H7 (cell line): ENCODE data around the gene ADCY5. TPM values are rescaled to one million over a fixed set of nuclear protein-coding genes. Genes with fewer than 3 reads are reported as not detected.

Experiments
- DNase-seq: peaks from one replicate; pipeline ENCODE4 v3.0.0; 2012
- H3K27me3 ChIP-seq: 2 replicates; pipeline ENCODE4 v1.6.0; 2011; ENCODE audit warnings: mild to moderate bottlenecking, low read length; ENCODE audit not compliant: control insufficient read depth, insufficient read depth
- H3K36me3 ChIP-seq: replicated peaks from 2 replicates; pipeline ENCODE4 v1.5.1; 2011; ENCODE audit warnings: low read length; ENCODE audit not compliant: control insufficient read depth, insufficient read depth
- H3K4me3 ChIP-seq: 2 replicates; pipeline ENCODE4 v1.5.1; 2011; ENCODE audit warnings: low read depth, mild to moderate bottlenecking, control low read depth, low read length, moderate library complexity; ENCODE audit not compliant: insufficient read depth
- total RNA-seq: library from RNA; depleted of rRNA; stranded (reverse); fragments of >200 nt; shearing (Covaris generic); gene quantifications from 2 replicates; pipeline ENCODE4 v1.2.3, GENCODE V29; 2014

ADCY5 gene
- total RNA-seq, 1 experiment from 2014 or later, result 2.4 TPM

- Histone ChIP-seq H3K36me3 (no peaks in the 10 kb centered on the region), H3K4me3 (no peak overlapping the region), H3K27me3 (no peaks in the 10 kb centered on the region; the same call in 1 of the 2 replicates)
- no peak for DNase-seq
These were observed 28.3 kb upstream of the ADCY5 start for GRCh38 chr3:123476967-123477750.

- H3K36me3 ChIP-seq, result no peaks in the 10 kb centered on the region
- DNase-seq, result no peak
- H3K27me3 ChIP-seq, result no peaks in the 10 kb centered on the region; the same call in 1 of the 2 replicates
- H3K4me3 ChIP-seq, result no peak overlapping the region
These were observed 26.9 kb upstream of the ADCY5 start for GRCh38 chr3:123475786-123476185.

GRCh38 chr3:123471106-123471505, 22.2 kb upstream of the ADCY5 start:
- H3K27me3 ChIP-seq, result no peaks in the 10 kb centered on the region
- H3K4me3 ChIP-seq, result no peak overlapping the region
- no peaks in the 10 kb centered on the region for H3K36me3 ChIP-seq
- no peak for DNase-seq

- no peaks in the 10 kb centered on the region for H3K27me3 ChIP-seq
- H3K4me3 ChIP-seq, result no peak overlapping the region
- no peaks in the 10 kb centered on the region for H3K36me3 ChIP-seq
- peak; percentile 5 for DNase-seq
These were observed 20.6 kb upstream of the ADCY5 start for GRCh38 chr3:123469323-123469995.

GRCh38 chr3:123467046-123467445, 18.2 kb upstream of the ADCY5 start:
- no peaks in the 10 kb centered on the region for H3K36me3 ChIP-seq
- DNase-seq, result no peak
- no peak overlapping the region for H3K4me3 ChIP-seq
- no peaks in the 10 kb centered on the region for H3K27me3 ChIP-seq

- Histone ChIP-seq H3K27me3 (no peaks in the 10 kb centered on the region), H3K4me3 (no peak overlapping the region), H3K36me3 (no peaks in the 10 kb centered on the region)
- DNase-seq, result no peak
These were observed 15.3 kb upstream of the ADCY5 start for GRCh38 chr3:123464211-123464610.

GRCh38 chr3:123459862-123460261, 11.0 kb upstream of the ADCY5 start:
- H3K27me3 ChIP-seq, result no peaks in the 10 kb centered on the region
- no peak overlapping the region for H3K4me3 ChIP-seq
- DNase-seq, result no peak
- H3K36me3 ChIP-seq, result no peaks in the 10 kb centered on the region

- H3K36me3 ChIP-seq, result no peaks in the 10 kb centered on the region
- H3K4me3 ChIP-seq, result no peak overlapping the region
- DNase-seq, result no peak
- no peaks in the 10 kb centered on the region for H3K27me3 ChIP-seq
These were observed 9.4 kb upstream of the ADCY5 start for GRCh38 chr3:123458255-123458654.

GRCh38 chr3:123457841-123458240, 9.0 kb upstream of the ADCY5 start:
- H3K27me3 ChIP-seq, result no peaks in the 10 kb centered on the region
- DNase-seq, result peak; percentile 50
- no peaks in the 10 kb centered on the region for H3K36me3 ChIP-seq

GRCh38 chr3:123453675-123454074, 4.8 kb upstream of the ADCY5 start:
- DNase-seq, result no peak
- no peaks in the 10 kb centered on the region for H3K36me3 ChIP-seq
- no peak overlapping the region for H3K4me3 ChIP-seq
- peaks cover 21% of the 10 kb centered on the region for H3K27me3 ChIP-seq

More at GRCh38 chr3:123457841-123458240, 9.0 kb upstream of the ADCY5 start:
- no peak overlapping the region for H3K4me3 ChIP-seq

GRCh38 chr3:123451186-123451585, 2.3 kb upstream of the ADCY5 start:
- DNase-seq, result no peak
- H3K27me3 ChIP-seq, result peaks cover 43% of the 10 kb centered on the region
- no peaks in the 10 kb centered on the region for H3K36me3 ChIP-seq
- no peak overlapping the region for H3K4me3 ChIP-seq

- peak; percentile 87 for DNase-seq
- H3K27me3 ChIP-seq, result peaks cover 50% of the 10 kb centered on the region
- H3K4me3 ChIP-seq, result peak overlapping the region; percentile 59
- H3K36me3 ChIP-seq, result no peaks in the 10 kb centered on the region
These were observed 1.2 kb upstream of the ADCY5 start for GRCh38 chr3:123449997-123450604.

- Histone ChIP-seq H3K36me3 (no peaks in the 10 kb centered on the region), H3K27me3 (peaks cover 52% of the 10 kb centered on the region), H3K4me3 (peak overlapping the region; percentile 59)
- DNase-seq, result peak; percentile 91
These were observed 459 bp upstream of the ADCY5 start for GRCh38 chr3:123449102-123449996.
